ENCODE results near the gene ZNF561.

ZNF561 gene

DNA sequence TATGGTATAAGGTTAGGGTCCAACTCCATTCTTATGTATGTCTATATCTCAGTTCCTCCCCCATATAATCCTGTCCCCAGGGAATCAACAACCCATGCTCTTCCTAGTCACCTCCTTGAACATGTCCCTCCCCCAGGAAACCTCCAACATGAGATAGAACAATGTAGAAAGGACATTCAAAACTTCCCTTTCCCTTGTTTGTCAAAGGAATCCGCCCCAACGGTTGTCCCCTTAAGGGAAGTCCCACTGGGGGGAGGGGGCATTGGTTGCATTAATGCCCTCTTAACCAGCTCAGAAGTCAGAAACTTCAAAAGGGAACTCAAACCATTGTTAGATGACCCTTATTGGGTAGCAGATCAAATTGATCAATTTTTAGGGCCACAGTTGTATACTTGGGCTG lies 6.8 kb upstream of the ZNF561 start:
- TF ChIP-seq CTCF (IDR thresholded peaks at IDR 0.05; ENCODE audit: low read depth, low read length, missing control alignments) = no peak
- H3K4me3 ChIP-seq (ENCODE audit: low read depth, low read length) = no peak overlapping the region
- no peak overlapping the region for H3K27ac ChIP-seq
- H3K27me3 ChIP-seq (replicated peaks) = no peaks in the 10 kb centered on the region
- DNase-seq = no peak
- in situ Hi-C loops (cut with HindIII; ENCODE audit: low pct_ligation_motif_present, low sequenced_read_pairs) = no loop called here
- H3K36me3 ChIP-seq (replicated peaks) = peaks cover 5% of the 10 kb centered on the region

GRCh38 chr19:9622531-9622930 lies 1.5 kb upstream of the ZNF561 start:
- in situ Hi-C loops (cut with HindIII; ENCODE audit: low pct_ligation_motif_present, low sequenced_read_pairs) = no loop called here
- no peak overlapping the region for H3K27ac ChIP-seq
- no peak for DNase-seq

GRCh38 chr19:9620842-9621155 lies 233 bp downstream of the ZNF561 start:
- Histone ChIP-seq H3K36me3 (replicated peaks) (peaks cover 32% of the 10 kb centered on the region), H3K27ac (peak overlapping the region; percentile 96), H3K4me3 (ENCODE audit: low read depth, low read length) (peak overlapping the region; percentile 83), H3K27me3 (replicated peaks) (no peaks in the 10 kb centered on the region)
- DNase-seq = no peak
- in situ Hi-C loops (cut with HindIII; ENCODE audit: low pct_ligation_motif_present, low sequenced_read_pairs) = no loop called here
- no peak for TF ChIP-seq CTCF (IDR thresholded peaks at IDR 0.05; ENCODE audit: low read depth, low read length, missing control alignments)

More at GRCh38 chr19:9622531-9622930, 1.5 kb upstream of the ZNF561 start:
- H3K36me3 ChIP-seq (replicated peaks) = peaks cover 18% of the 10 kb centered on the region
- no peak overlapping the region for H3K4me3 ChIP-seq (ENCODE audit: low read depth, low read length)
- H3K27me3 ChIP-seq (replicated peaks) = no peaks in the 10 kb centered on the region
- no peak for TF ChIP-seq CTCF (IDR thresholded peaks at IDR 0.05; ENCODE audit: low read depth, low read length, missing control alignments)

DNA sequence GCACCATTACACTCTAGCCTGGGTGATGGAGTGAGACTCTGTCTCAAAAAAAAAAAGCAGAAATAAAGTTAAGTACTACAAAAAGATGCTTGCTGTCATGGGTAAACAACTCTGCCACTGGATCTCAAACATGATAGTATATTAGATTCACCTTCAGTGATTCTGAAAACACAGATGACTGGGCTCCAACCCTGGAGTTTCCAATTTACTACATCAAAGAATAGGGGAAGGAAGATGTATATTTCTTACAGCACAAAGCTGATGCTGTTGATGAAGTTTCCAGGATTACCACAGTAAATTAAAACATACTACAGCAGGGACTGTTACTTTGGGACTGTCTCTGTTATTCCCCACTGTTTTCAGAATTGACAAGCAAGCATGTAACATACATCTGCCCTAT lies 5.2 kb downstream of the ZNF561 start:
- Histone ChIP-seq H3K4me3 (ENCODE audit: low read depth, low read length) (no peak overlapping the region), H3K27ac (no peak overlapping the region), H3K36me3 (replicated peaks) (peaks cover 81% of the 10 kb centered on the region), H3K27me3 (replicated peaks) (no peaks in the 10 kb centered on the region)
- no peak for TF ChIP-seq CTCF (IDR thresholded peaks at IDR 0.05; ENCODE audit: low read depth, low read length, missing control alignments)
- no peak for DNase-seq
- in situ Hi-C loops (cut with HindIII; ENCODE audit: low pct_ligation_motif_present, low sequenced_read_pairs) = no loop called here

DNA sequence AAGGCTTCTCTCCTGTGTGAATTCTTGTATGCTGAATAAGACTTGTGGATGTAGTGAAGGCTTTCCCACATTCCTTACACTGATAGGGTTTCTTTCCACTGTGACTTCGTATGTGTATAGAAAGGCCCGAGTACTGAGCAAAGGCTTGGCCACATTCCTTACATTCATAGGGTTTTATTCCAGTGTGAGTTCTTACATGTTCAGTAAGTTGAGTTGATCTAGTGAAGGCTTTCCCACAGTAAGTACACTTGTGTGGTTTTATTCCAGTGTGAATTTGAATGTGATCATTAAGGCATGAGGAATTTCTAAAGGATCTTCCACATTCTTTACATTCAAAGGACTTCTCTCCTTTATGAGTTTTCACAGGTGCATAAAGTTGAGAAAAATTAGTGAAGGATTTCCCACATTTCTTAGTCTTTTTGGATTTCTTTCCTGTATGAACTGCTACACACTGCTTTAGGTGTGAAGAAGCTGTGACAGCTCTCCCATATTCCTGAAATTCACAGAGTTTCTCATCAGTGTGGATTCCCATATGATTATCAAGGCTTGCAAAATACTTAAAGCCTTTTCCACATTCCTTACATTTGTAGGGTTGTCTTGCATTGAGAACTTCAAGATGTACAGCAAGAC lies 10.4 kb downstream of the ZNF561 start:
- Histone ChIP-seq H3K27me3 (replicated peaks) (no peaks in the 10 kb centered on the region), H3K27ac (no peak overlapping the region), H3K36me3 (replicated peaks) (peaks cover 73% of the 10 kb centered on the region), H3K4me3 (ENCODE audit: low read depth, low read length) (no peak overlapping the region)
- TF ChIP-seq CTCF (IDR thresholded peaks at IDR 0.05; ENCODE audit: low read depth, low read length, missing control alignments) = no peak
- in situ Hi-C loops (cut with HindIII; ENCODE audit: low pct_ligation_motif_present, low sequenced_read_pairs) = no loop called here
- DNase-seq = no peak

DNA sequence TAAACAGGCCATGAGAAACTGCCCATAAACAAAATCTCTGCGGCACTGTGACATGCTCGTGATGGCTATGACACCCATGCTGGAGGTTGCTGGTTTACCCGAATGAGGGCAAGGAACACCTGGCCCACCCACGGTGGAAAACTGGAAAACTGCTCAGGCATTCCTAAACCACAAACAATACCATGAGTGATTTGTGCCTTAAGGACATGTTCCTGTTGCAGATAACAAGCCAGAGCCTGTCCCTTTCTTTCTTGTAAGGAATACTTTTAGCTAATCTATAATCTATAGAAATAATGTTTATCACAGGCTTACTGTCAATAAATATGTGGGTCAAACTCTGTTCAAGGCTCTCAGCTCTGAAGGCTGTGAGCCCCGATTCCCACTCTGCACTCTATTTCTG lies 12.1 kb downstream of the ZNF561 start:
- Histone ChIP-seq H3K36me3 (replicated peaks) (peaks cover 56% of the 10 kb centered on the region), H3K27ac (no peak overlapping the region), H3K4me3 (ENCODE audit: low read depth, low read length) (no peak overlapping the region), H3K27me3 (replicated peaks) (no peaks in the 10 kb centered on the region)
- in situ Hi-C loops (cut with HindIII; ENCODE audit: low pct_ligation_motif_present, low sequenced_read_pairs) = no loop called here
- TF ChIP-seq CTCF (IDR thresholded peaks at IDR 0.05; ENCODE audit: low read depth, low read length, missing control alignments) = no peak
- no peak for DNase-seq

Measured in brain microvascular endothelial cell (primary cell).